ENCODE results near the gene SHROOM1. TPM values are rescaled to one million over a fixed set of nuclear protein-coding genes. Genes with fewer than 3 reads are reported as not detected.
"Not testable (repeated sequence)": the region's sequence is repeated elsewhere in the genome, so short reads cannot be mapped to it uniquely, and the experiment has no call there.

The SHROOM1 gene, protein sequence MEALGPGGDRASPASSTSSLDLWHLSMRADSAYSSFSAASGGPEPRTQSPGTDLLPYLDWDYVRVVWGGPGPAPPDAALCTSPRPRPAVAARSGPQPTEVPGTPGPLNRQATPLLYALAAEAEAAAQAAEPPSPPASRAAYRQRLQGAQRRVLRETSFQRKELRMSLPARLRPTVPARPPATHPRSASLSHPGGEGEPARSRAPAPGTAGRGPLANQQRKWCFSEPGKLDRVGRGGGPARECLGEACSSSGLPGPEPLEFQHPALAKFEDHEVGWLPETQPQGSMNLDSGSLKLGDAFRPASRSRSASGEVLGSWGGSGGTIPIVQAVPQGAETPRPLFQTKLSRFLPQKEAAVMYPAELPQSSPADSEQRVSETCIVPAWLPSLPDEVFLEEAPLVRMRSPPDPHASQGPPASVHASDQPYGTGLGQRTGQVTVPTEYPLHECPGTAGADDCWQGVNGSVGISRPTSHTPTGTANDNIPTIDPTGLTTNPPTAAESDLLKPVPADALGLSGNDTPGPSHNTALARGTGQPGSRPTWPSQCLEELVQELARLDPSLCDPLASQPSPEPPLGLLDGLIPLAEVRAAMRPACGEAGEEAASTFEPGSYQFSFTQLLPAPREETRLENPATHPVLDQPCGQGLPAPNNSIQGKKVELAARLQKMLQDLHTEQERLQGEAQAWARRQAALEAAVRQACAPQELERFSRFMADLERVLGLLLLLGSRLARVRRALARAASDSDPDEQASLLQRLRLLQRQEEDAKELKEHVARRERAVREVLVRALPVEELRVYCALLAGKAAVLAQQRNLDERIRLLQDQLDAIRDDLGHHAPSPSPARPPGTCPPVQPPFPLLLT
- 10 to 100 TPM; 10.8 to 21.8 (median 15.7) TPM for polyA plus RNA-seq (ENCODE audit: insufficient read length in 4 of 4)

DNA sequence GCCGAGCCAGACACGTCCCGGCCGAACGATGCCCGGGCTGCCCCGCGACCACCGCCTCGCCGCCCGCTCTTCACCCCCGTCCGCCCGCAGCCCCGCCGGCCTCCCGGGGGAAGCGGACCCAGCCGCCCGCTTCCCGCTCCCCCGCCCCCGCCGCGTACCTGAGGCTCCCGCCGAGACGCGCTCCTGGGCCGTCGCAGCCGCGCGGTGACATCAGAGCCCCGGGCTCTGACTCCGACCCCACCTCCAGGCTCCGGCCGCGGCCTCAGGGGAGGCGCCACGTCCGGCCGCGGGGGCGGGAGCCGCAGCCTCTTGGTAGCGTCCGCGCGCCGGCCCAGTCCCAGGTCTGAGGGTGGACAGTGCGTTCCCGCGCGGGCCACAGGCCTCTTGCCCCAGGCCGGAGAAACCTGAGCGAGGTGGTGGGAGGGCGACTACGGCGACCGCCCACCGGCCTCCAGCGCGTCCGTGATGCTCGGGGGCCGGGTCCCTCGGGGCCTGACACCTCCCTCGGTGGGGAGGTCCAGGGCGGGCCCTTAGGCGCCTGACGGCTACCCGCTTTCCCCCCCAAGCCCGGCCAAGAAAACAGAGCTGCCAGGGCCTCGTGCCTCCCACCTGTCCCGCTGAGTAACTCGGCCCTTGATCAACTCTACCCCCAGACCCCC lies at the start of gene SHROOM1:
Gene SHROOM1, minus strand, starts transcription at position 212 of the 659 bp plus-strand sequence. CDS start 4,507 bp downstream, outside the sequence.
- DNase-seq (ENCODE audit: low read depth in 4 of 4, low spot score in 3 of 4) = no peak

DNA sequence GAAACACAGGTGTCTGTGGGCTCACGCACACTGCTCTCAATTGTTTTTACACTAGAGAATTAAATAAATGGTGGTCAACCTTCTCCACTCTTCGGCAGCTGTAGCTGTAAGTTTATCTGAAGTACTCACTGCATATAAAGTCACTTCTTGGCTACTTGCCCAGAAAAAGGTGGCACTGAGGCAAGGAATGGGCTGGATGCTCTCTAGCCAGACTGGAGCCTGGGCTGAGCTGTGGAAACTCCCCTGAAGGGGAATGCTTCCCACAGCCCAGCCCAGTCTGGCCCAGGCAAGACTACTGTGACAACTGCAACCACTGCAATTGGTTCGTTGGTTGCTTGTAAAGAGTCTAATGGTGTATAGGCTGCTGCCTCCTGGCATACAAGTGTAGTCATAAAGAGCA lies 47.5 kb upstream of the SHROOM1 start:
- DNase-seq (ENCODE audit: low read depth in 4 of 4, low spot score in 3 of 4) = no peak

DNA sequence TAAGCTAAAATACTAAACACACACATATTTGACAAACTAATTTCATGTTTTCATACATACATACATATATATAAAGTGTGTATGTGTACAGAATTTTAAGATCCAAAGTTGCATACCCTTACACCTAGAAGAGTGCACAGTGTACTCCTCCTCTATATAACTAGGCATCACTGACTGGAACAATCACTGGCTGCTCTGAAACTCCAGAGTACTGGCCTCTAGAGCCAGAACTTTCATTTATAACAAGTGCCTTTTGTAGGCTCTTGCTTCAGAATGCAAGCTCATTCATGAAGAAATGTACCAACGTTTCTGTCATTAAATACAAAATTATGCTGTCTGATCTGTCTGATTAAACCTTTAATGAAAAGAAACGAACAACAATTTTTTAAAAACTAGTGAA lies 47.0 kb upstream of the SHROOM1 start:
- DNase-seq (ENCODE audit: low read depth in 4 of 4, low spot score in 3 of 4) = no peak

DNA sequence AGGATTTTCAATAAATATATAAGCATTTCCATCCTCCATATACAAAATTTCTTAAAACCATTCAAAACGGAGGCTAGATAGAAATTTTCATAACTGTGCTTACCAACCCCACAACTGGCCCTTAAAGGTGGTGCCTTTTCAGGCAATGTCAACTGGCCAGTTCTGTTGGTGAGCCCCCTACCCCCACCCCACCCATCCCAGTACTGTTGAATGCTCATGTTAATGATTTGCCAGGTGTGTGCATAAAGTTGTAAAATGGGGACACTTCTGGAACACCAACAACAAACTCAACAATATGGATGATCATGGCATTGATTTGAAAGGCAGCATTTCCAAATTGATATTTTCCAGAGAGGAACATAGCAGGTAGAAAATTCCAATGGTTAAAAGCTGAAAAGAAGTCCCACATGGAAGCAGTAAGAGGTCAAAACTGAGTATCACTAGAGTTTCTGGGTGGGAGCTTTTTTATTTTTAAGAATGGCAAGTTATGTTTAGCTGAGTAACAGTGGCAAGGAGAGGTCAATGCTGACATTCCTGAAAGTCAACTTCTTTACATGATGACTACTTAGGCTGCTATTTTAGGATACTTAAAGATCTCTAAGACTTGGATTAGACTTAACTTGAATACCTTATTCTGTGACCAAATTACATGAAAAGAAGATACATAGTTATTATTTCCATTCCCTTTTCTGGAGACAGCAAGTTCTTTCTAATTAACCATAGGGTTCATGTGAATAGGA lies 45.7 kb upstream of the SHROOM1 start:
- no peak for DNase-seq (ENCODE audit: low read depth in 4 of 4, low spot score in 3 of 4)

DNA sequence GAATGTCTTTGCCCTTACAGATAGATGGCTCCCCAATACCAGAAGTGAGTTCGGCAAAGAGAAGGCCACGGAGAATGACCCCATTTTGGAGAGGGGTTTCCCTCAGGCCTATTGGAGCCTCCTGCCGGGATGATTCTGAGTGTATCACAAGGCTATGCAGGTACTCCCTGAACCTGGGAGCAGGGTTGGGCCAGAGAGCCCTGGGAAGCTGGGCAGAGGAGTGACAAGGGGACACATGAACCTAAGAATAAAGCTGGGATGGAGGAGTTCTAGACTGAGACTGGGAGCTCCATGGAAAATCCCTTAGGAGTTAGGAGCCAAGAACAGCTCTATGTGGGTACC lies 43.5 kb upstream of the SHROOM1 start:
- no peak for DNase-seq (ENCODE audit: low read depth in 4 of 4, low spot score in 3 of 4)

DNA sequence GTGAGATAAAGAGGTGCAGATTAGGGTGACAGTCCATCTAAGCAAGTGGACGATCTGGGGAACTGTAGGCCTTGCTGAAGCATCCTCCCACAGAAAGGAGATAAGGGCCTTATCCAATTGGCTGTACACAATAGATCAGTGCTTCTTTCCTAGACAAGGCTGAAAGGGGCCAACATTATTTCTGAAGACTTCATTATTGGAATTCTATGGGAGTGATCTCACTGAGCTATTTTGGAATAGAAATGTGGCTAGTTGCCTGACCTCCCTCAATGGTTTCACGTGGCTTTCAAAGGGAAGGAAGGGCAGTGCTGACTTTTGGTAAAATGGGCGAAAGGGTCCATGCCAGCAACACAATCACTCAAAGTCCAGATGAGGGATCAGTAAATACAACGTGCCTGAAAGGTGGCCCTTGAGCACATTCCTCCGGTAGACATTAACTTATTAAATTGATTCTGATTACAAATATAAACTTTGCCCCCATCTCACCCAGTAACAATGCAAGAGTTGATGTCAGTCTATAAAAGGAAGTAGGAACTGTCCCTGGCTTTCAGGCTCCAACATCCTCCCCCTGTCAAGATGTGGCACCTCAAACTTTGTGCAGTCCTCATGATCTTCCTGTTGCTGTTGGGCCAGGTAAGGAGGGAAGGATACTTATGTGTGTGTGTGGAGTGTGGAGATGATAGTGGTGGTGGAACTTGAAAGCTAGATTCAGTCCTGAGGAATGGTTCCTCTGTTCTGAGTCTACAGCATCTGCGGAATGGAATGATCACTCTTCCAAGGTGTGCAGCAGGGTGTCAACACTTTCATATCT lies 42.9 kb upstream of the SHROOM1 start, which contains the start of gene LEAP2:
Gene LEAP2, plus strand, starts transcription at position 550 of the 811 bp plus-strand sequence. Its CDS starts 27 bp downstream, at position 577.
- DNase-seq (ENCODE audit: low read depth in 4 of 4, low spot score in 3 of 4) = no peak

DNA sequence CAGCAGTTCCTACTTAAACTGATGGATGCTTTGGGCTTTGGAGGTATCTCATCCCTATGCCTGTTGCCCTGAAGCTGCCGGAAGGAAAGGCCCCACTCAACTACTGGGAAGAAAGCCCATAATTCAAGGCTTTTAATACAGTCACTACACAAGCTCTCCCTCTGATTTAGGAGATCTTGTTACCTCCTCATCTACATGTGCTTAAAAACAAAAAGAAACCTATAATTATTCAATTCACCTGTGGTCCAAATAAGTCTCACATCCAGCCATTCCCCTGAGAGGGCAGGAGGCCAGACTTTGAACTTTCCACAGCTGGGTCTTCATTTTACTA lies 42.3 kb upstream of the SHROOM1 start:
- no peak for DNase-seq (ENCODE audit: low read depth in 4 of 4, low spot score in 3 of 4)

DNA sequence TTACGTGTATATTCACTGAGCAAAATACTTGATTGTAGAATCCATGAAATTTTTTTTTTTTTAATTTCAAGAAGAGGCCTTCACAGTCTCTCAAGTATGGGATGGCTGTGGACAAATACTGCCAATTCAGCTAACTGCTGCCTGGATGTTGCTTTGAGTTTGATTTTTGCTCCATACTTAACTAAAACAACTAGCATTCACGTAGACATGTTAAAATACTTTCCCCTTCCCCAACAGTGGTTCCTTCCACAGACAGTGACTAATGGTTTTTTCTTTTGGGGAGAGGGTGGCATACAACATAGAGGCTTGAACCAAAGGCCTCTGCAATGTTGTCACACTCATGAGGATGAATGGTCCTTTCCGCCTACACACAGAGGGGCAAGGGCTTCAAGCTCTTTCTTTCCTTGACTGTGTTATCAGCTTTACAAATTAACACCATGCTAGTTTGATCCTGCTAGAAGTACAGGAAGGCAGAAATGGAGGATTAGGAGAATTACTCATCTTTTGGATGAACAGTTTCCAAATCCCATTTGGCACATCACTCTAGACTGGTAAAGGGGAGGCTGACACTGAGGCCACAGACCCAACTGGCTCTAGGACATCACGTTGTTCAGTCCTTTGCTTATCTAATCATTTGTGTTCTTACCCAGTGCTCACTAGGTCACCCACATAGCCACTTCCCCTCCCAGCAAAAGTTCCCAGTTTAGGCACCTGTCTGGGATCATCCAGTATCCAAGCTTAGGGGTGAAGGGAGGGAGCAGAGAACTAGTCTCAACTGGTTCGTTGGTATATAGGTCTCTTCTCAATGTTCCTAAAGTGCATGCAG lies 41.2 kb upstream of the SHROOM1 start:
- DNase-seq (ENCODE audit: low read depth in 4 of 4, low spot score in 3 of 4) = no peak

DNA sequence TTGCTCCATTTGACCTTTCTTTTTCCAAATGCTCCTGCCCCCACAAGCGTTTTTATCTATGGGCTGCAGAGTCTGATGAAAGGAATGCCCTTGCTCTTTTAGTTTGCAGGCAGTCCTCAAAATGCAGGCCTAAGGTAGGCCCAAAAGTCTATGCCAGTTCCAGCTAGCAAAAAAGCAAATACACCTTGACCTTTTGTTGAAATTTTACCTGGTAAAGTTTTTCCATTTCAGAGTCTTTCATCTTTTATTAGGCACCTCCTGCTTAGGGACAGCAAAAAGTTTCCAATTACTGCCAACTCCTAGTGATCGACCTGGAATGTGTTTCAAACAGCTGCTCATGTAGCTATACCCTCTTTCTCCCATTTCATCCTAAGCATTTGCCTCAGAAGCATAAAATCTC lies 40.4 kb upstream of the SHROOM1 start:
- DNase-seq (ENCODE audit: low read depth in 4 of 4, low spot score in 3 of 4) = no peak

DNA sequence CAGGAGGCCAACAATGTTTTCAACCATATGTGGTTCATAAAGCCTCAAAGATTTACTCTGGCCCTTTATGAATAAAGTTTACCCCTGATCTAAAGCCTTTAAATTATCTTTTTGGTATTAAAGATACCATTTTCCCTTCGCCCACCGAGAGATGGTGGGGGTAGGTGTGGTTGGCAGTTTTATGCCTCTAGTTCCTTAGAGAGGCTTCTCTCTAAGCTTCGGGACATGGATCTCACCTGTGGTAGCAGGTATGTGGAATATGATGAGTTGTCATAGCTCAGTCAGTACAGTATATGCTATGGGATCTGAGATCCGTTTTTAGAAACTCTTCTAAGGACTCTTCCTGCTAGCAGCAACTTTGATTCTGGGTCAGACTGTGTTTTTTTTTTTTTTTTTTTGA lies 38.3 kb upstream of the SHROOM1 start:
- no peak for DNase-seq (ENCODE audit: low read depth in 4 of 4, low spot score in 3 of 4)

DNA sequence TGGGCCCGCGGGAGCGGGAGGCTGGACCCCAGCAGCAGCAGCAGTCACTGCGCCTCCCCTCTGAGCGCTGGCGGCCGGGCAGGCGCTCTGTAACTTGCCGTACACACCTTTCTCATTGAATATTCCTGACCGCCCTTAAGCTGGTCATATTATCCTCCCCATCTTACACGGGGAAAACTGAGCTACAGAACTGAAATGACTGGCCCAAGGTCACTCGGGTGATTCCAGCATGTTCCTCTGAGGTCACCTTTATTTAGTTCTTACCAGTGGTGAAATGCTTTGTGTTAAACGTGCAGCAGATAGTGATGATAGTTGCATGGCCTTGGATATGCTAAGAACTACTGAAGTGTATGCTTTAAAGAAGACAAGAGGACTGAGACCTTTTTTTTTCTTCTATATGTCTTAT lies 36.6 kb upstream of the SHROOM1 start:
- no peak for DNase-seq (ENCODE audit: low read depth in 4 of 4, low spot score in 3 of 4)

DNA sequence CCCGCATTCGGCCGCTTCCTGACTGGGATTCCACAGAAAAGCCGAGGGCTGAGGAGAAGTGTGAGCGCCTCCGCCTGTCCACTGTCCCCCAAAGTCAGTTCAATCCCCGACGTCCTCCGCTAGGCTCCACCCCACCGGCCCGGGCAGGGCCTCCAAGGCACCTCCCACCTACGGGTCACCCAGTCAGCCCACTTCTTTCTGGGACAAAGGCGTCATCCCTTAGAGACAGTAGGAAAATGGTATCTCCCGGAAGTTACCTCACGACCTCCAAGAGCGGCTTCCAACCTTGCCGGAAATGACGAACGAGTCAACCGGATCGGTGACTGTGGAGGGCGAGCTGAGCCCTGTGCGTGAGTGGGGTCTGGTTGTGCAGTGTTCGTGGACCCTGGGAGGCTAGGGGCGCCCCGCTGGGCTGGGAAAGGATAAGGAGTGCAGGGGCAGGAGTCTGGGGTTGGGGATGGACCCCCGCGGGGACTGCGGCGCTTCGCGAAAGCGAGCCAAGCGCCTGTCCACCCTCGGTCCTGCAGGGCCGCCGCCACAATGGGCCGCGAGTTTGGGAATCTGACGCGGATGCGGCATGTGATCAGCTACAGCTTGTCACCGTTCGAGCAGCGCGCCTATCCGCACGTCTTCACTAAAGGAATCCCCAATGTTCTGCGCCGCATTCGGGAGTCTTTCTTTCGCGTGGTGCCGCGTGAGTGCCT lies 36.0 kb upstream of the SHROOM1 start, which contains the start of the genes GDF9 and UQCRQ:
Gene GDF9, minus strand, starts transcription at position 128 of the 704 bp plus-strand sequence. CDS start 1,936 bp downstream, outside the sequence.
Gene UQCRQ, plus strand, starts transcription at position 301 of the 704 bp plus-strand sequence. Its CDS starts 240 bp downstream, at position 541.
- peak; percentile 100 for DNase-seq (ENCODE audit: low read depth in 4 of 4, low spot score in 3 of 4)

DNA sequence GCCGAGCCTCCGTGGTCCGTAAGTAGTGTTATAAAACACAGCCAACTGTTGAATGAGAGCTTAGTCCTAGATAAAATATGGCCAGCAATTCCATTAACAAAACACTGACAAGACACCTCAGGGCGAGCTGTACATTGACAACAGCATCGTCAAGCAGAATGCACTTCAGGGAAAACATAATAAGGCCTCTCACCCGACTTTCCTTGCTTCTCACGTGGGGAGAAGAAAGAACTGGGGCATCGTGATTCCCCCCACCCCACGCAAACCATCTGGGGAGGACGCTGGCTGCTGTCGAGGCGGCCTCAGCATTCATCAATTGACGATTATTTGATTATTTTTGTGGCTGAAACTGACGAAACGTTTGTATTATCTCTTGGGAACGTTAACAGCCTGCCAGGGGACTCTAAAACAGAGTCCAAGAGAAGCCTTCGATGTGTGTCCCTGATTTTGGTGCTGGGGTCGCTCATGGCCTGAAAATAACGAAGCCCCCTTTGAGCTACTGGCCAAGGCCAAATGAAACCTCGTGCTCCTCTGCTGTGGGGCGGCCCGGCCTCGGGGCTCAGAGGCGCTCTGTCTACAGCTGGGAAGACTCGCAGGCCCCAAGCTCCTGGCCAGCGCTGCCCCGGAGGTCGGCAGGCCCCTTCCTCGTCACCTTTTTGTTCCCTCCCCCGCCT lies 35.4 kb upstream of the SHROOM1 start:
- no peak for DNase-seq (ENCODE audit: low read depth in 4 of 4, low spot score in 3 of 4)

DNA sequence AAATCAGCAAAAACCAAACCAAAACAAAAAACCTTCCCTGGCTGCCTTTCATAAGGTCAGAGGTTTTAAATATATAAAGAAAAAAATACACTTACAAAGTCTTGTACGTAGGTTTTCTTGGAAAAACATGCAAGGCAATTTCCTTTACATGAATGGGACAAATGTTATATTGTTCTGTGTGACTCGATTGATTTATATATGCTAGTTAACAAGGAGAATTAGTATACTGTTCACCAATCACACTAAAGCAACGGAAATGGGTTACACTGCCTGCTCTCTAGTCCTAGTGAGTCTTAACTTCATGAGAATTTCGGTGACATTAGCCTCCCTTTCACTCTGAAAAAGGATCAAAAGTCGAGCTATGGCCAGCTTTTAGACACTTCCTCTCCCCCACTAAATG lies 30.3 kb upstream of the SHROOM1 start:
- DNase-seq (ENCODE audit: low read depth in 4 of 4, low spot score in 3 of 4) = no peak

DNA sequence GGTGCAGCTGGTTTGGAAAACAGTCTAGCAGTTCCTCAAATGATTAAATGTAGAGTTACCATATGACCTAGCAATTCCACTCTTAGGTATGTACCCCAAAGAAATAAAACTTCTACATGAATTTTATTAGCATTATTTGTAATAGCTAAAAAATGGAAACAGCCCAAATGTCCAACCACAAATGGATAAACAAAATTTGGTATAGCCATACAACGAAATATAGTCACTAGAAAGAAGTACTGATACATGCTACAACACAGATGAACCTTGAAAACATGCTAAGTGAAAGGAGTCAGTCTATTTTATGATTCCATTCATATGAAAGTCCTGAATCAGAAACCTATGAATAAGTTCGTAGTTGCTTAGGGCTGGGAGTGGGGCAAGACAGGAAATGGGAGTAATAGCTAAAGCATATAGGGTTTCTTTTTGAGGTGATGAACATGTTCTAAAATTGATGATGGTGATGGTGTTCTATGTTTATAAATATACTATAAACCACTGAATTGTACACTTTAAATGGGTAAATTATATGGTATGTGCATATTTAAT lies 29.5 kb upstream of the SHROOM1 start:
- no peak for DNase-seq (ENCODE audit: low read depth in 4 of 4, low spot score in 3 of 4)

DNA sequence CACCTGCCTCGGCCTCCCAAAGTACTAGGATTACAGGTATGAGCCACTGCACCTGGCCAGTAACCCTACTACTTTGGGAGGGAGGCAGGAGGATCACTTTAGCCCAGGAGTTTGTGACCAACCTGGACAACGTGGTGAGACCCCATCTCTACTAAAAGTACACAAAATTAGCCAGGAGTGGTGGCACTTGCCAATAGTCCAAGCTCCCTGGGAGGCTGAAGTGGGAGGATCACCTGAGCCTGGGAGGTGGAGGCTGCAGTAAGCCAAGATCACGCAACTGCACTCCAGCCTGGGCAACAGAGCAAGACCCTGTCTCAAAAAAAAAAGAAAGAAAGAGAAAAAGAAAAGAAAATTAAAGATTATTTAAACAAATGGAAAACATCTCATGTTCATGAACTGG lies 25.6 kb upstream of the SHROOM1 start:
- DNase-seq (ENCODE audit: low read depth in 4 of 4, low spot score in 3 of 4) = no peak

DNA sequence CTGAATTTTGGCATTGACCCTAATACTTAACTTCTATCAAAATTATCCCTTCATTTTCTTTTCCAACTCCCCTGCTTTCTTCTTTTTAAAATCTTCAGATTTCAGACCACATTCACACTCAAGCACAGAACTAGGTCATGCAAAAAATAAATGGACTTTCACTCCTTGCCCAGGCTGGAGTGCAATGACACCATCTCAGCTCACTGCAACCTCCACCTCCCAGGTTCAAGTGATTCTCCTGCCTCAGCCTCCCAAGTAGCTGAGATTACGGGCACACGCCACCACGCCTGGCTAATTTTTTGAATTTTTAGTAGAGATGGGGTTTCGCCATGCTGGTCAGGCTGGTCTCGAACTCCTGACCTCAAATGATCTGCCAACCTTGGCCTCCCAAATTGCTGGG lies 24.5 kb upstream of the SHROOM1 start:
- not testable (repeated sequence) for DNase-seq (ENCODE audit: low read depth in 4 of 4, low spot score in 3 of 4)
